Stomach (tissue), 9 donors: ENCODE data around the gene TSPAN14. TPM values are rescaled to one million over a fixed set of nuclear protein-coding genes. Genes with fewer than 3 reads are reported as not detected.

ENCODE experiments used
- DNase-seq, 2 donors: peaks; one replicate each; pipeline versions ENCODE4 v3.0.0 to v3.0.0-alpha.2; 2013 to 2019
- H3K27ac ChIP-seq, 5 donors: fragments of 200-600 bp in 4 of 5; sonication (generic) in 4 of 5; one replicate each; pipeline ENCODE4 v1.5.1; 2013 to 2019; ENCODE audit warnings: mild to moderate bottlenecking in 1 of 5, moderate library complexity in 1 of 5
- H3K27me3 ChIP-seq, 3 donors: fragments of 200-600 bp; sonication (generic); one replicate each; pipeline ENCODE4 v1.5.1; 2017 to 2019; ENCODE audit warnings: mixed run types in 1 of 3
- H3K36me3 ChIP-seq, 4 donors: fragments of 200-600 bp; sonication (generic); 1 replicate in 3 of 4; 2 replicates in 1 of 4; pipeline ENCODE4 v1.5.1; 2016 to 2019
- H3K4me1 ChIP-seq, 4 donors: fragments of 200-600 bp; sonication (generic); one replicate each; pipeline ENCODE4 v1.5.1; 2016 to 2019
- H3K4me3 ChIP-seq, 4 donors: fragments of 200-600 bp; sonication (generic) in 3 of 4; one replicate each; pipeline ENCODE4 v1.5.1; 2016 to 2019; ENCODE audit warnings: mild to moderate bottlenecking in 1 of 4
- H3K9me3 ChIP-seq, 4 donors: fragments of 200-600 bp; sonication (generic); one replicate each; pipeline ENCODE4 v1.5.1; 2016 to 2019
- EP300 ChIP-seq: sonication (generic); formaldehyde crosslinking; IDR thresholded peaks from one replicate; pipeline ENCODE4 v1.6.1; 2017; ENCODE audit warnings: antibody characterized with exemption
- POLR2A ChIP-seq, 4 donors: fragments of 450-650 bp; IDR thresholded peaks; one replicate each; pipeline ENCODE4 v1.6.1; 2016; ENCODE audit warnings: antibody characterized with exemption in 4 of 4, control low read depth in 2 of 4, mild to moderate bottlenecking in 1 of 4, moderate library complexity in 1 of 4
- POLR2AphosphoS5 ChIP-seq, 3 donors: sonication (generic); formaldehyde crosslinking; IDR thresholded peaks; one replicate each; pipeline ENCODE4 v1.6.1; 2016; ENCODE audit warnings: antibody characterized with exemption in 3 of 3
- WGBS, 5 donors: extraction: QIAGEN DNeasy Blood & Tissue Kit in 3 of 5; methylation state at CpG; one replicate each; pipeline versions ENCODE4 v1.1.5 to v1.1.7; 2013 to 2018; 5-methylcytosine and 5-hydroxymethylcytosine counted together
- intact Hi-C: fragments of 100-400 bp; cut with DNase I; formaldehyde crosslinking; loops from one replicate; pipeline ENCODE4 v1.15.1; 2023; ENCODE audit warnings: low total_unique reads
- polyA plus RNA-seq, 3 donors: library from polyadenylated mRNA; stranded (reverse); fragments of 200-250 nt; gene quantifications; one replicate each; pipeline ENCODE4 v1.2.3, GENCODE V29; 2013
- total RNA-seq, 5 donors: library from RNA; depleted of rRNA; stranded (reverse); fragments of >200 nt; gene quantifications; one replicate each; pipeline versions ENCODE4 v1.1.0 to v1.2.3, GENCODE V29; 2014 to 2016
- TF ChIP-seq, protein P1 (sequence below), 7 experiments: fragments of 450-650 bp in 4 of 7; fragments of 200-600 bp in 3 of 7; sonication (generic) in 3 of 7; IDR thresholded peaks; one replicate each; pipeline ENCODE4 v1.5.1; 2016 to 2019; ENCODE audit warnings: antibody characterized with exemption in 7 of 7, control low read depth in 2 of 7, mild to moderate bottlenecking in 1 of 7
- donor health status: healthy with polysubstance abuse.
- donor health status: Bipolar disorder and iron deficiency.
- donor health status: healthy.

TSPAN14 gene
- total and polyA plus RNA-seq, 8 donors: 7.0 to 82.6 (median 30.5) TPM

DNA sequence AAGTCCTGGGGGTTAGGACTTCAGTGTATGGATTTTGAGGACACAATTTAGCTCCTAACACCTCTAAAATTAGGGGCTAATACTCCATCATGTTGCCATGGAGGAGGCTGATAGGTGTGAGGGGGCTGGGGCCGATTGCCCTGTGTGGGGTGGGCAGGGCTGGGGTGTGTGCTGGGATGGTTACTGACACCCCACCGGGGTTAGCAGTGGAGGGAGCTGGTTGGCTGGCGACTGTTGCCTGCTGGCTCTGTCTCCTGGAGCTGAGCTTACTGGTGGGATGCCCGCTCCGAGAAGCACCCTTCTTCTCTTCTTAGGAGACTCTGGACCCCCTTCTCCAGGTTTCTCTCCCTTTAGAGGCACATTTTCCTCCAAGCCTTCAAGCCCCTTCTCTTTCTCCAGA lies 61.4 kb downstream of the TSPAN14 start:
- TF ChIP-seq, protein P1, sequence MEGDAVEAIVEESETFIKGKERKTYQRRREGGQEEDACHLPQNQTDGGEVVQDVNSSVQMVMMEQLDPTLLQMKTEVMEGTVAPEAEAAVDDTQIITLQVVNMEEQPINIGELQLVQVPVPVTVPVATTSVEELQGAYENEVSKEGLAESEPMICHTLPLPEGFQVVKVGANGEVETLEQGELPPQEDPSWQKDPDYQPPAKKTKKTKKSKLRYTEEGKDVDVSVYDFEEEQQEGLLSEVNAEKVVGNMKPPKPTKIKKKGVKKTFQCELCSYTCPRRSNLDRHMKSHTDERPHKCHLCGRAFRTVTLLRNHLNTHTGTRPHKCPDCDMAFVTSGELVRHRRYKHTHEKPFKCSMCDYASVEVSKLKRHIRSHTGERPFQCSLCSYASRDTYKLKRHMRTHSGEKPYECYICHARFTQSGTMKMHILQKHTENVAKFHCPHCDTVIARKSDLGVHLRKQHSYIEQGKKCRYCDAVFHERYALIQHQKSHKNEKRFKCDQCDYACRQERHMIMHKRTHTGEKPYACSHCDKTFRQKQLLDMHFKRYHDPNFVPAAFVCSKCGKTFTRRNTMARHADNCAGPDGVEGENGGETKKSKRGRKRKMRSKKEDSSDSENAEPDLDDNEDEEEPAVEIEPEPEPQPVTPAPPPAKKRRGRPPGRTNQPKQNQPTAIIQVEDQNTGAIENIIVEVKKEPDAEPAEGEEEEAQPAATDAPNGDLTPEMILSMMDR (IDR thresholded peaks at IDR 0.05): no peak
- TF ChIP-seq EP300 (no peak), POLR2A (IDR thresholded peaks at IDR 0.05) (no peak), POLR2AphosphoS5 (IDR thresholded peaks at IDR 0.05) (no peak)
- Histone ChIP-seq H3K27me3 (no peaks in the 10 kb centered on the region), H3K27ac (peak overlapping the region in 1 of 5 donors; percentile 18), H3K4me3 (no peak overlapping the region), H3K36me3 (peaks cover 70 to 100% (median 100%) of the 10 kb centered on the region in 4 donors), H3K4me1 (peaks cover 0 to 7% (median 2%) of the 10 kb centered on the region in 4 donors), H3K9me3 (no peaks in the 10 kb centered on the region)
- intact Hi-C loops: no loop called here
- DNase-seq: no peak
- 84 to 89% (median 87%) methylated on average over 5 of the region's 5 CpGs for WGBS, 5 donors

DNA sequence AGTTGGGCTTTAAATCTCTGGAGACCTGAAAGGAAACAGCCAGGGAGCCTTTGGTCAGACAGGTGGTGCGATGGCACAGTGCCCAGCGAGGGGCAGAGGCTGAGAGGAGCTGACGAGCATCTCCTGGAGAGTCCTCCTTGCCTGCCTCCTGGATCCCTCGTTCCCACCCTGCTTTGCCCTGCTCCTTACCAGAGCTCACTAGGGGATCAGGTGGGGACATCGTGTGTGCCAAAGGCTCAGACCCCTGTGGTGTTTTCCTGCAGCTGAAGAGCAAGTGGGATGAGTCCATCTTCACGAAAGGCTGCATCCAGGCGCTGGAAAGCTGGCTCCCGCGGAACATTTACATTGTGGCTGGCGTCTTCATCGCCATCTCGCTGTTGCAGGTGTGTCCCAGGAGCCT lies 61.8 kb downstream of the TSPAN14 start:
- TF ChIP-seq POLR2A (IDR thresholded peaks at IDR 0.05) (no peak), POLR2AphosphoS5 (IDR thresholded peaks at IDR 0.05) (no peak), EP300 (no peak)
- TF ChIP-seq, protein P1 (IDR thresholded peaks at IDR 0.05): no peak
- DNase-seq: no peak
- H3K9me3 ChIP-seq: no peaks in the 10 kb centered on the region
- intact Hi-C loops: no loop called here
- 88 to 97% (median 93%) methylated on average over 11 to 12 of the region's 12 CpGs for WGBS, 5 donors
- H3K4me1 ChIP-seq: peaks cover 0 to 7% (median 2%) of the 10 kb centered on the region in 4 donors
- H3K27me3 ChIP-seq: no peaks in the 10 kb centered on the region
- H3K4me3 ChIP-seq: no peak overlapping the region
- H3K27ac ChIP-seq: peak overlapping the region in 1 of 5 donors; percentile 18
- H3K36me3 ChIP-seq: peaks cover 70 to 100% (median 100%) of the 10 kb centered on the region in 4 donors

DNA sequence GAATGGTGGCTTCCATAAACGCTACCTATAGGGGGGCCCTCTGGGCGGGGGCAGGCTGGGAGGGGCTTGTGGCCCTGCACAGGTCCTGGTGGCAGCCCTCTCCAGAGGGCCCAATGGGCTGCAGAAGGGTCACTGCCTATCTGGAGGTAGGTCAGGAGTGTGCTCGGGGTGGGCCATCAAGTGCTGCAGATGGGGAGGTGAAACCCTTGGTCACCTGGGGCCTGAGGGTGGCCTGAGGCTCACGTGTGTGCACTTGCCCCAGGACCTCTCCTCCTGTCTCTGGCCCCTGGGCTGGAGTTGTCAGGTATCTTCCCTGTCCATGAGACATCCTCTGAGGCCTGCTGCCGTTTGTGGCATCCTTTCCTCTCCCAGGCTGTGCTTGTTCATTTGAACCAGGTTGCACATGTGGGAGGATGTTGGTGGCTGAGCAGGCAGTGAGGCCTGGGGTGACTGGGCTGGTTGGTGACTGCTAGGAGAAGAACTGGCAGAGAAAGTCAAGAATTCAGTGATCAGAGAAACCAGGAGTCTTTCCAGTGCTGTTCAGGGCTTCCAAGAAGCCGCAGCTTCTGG lies 62.5 kb downstream of the TSPAN14 start:
- TF ChIP-seq POLR2A (IDR thresholded peaks at IDR 0.05): no peak
- H3K9me3 ChIP-seq: no peaks in the 10 kb centered on the region
- 83 to 88% (median 87%) methylated on average over 6 of the region's 6 CpGs for WGBS, 5 donors
- peaks cover 0 to 7% (median 2%) of the 10 kb centered on the region in 4 donors for H3K4me1 ChIP-seq
- peak overlapping the region in 3 of 5 donors; percentile 5 to 46 (median 7) for H3K27ac ChIP-seq
- H3K27me3 ChIP-seq: no peaks in the 10 kb centered on the region
- intact Hi-C loops: no loop called here
- peaks cover 70 to 100% (median 100%) of the 10 kb centered on the region in 4 donors for H3K36me3 ChIP-seq
- DNase-seq: no peak
- H3K4me3 ChIP-seq: no peak overlapping the region

DNA sequence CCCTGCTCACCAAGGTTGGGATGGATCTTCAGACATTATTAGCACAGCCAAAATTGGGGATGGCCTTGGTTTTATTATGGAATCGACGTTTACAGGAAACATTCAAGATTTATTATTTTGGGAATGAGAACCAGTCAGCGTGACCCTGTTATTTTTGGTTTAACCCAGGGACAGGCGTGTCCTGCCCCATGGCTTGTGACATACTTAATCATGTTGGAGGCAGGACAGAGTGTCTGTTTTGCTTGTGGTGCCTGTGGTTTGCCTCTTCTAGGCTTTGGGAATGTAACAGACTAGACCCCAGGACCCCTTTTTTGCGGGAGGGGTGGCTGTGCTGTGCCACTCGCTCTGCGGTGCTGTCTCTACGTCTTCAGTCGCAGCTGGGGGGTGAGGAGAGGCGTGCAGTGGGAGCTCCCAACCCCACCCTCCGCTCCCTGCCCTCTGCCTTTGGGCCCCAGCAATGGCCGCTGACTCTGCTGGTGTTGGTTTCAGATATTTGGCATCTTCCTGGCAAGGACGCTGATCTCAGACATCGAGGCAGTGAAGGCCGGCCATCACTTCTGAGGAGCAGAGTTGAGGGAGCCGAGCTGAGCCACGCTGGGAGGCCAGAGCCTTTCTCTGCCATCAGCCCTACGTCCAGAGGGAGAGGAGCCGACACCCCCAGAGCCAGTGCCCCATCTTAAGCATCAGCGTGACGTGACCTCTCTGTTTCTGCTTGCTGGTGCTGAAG lies 63.5 kb downstream of the TSPAN14 start:
- Histone ChIP-seq H3K36me3 (peaks cover 61 to 93% (median 90%) of the 10 kb centered on the region in 4 donors), H3K4me3 (no peak overlapping the region), H3K4me1 (peaks cover 0 to 7% (median 2%) of the 10 kb centered on the region in 4 donors), H3K27me3 (no peaks in the 10 kb centered on the region), H3K27ac (peak overlapping the region in 2 of 5 donors; percentile 5), H3K9me3 (no peaks in the 10 kb centered on the region)
- no peak for DNase-seq
- WGBS, 5 donors: 85 to 93% (median 90%) methylated on average over 10 to 21 of the region's 21 CpGs
- intact Hi-C loops: no loop called here
- no peak for TF ChIP-seq POLR2AphosphoS5 (IDR thresholded peaks at IDR 0.05)
- no peak for TF ChIP-seq EP300
- TF ChIP-seq POLR2A (IDR thresholded peaks at IDR 0.05): no peak

DNA sequence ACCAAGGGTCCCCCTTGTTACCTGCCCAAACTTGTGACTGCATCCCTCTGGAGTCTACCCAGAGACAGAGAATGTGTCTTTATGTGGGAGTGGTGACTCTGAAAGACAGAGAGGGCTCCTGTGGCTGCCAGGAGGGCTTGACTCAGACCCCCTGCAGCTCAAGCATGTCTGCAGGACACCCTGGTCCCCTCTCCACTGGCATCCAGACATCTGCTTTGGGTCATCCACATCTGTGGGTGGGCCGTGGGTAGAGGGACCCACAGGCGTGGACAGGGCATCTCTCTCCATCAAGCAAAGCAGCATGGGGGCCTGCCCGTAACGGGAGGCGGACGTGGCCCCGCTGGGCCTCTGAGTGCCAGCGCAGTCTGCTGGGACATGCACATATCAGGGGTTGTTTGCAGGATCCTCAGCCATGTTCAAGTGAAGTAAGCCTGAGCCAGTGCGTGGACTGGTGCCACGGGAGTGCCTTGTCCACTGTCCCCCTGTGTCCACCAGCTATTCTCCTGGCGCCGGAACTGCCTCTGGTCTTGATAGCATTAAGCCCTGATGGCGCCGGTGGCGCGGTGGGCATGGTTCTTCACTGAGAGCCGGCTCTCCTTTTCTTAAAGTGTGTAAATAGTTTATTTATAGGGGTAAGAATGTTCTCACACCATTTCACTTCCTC lies 64.2 kb downstream of the TSPAN14 start:
- Histone ChIP-seq H3K27ac (peak overlapping the region in 1 of 5 donors; percentile 5), H3K36me3 (peaks cover 54 to 86% (median 83%) of the 10 kb centered on the region in 4 donors), H3K9me3 (no peaks in the 10 kb centered on the region), H3K4me3 (no peak overlapping the region), H3K27me3 (no peaks in the 10 kb centered on the region), H3K4me1 (peaks cover 0 to 7% (median 2%) of the 10 kb centered on the region in 4 donors)
- intact Hi-C loops: no loop called here
- no peak for DNase-seq
- 79 to 92% (median 90%) methylated on average over 6 to 17 of the region's 17 CpGs for WGBS, 5 donors
- TF ChIP-seq POLR2A (IDR thresholded peaks at IDR 0.05) (no peak), EP300 (no peak), POLR2AphosphoS5 (IDR thresholded peaks at IDR 0.05) (no peak)
- TF ChIP-seq, protein P1 (IDR thresholded peaks at IDR 0.05): no peak
